ENCODE results near the gene BFSP1.

Gene BFSP1

DNA sequence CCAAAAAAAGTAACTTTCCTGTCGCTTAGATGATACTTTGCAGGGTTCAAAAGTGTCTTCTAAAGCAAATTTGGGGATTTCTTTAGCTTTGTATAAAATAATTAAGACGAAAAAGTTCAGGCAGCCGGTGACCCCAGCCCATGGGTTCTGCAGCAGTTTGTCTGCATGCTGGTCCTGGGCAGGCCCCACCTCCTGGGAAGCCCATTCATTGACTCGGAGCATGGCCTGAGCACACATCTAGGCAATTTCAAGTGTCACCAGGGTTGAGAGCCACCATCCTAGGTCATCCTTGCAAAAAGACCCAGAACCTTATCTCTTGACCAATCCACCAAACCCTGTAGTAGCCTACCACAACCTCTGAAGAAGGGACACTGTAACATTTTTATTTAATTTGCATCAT lies 20.6 kb downstream of the BFSP1 start:
- Histone ChIP-seq H3K4me3 (no peak overlapping the region), H3K27ac (no peak overlapping the region), H3K36me3 (ENCODE audit: insufficient read depth, low read length) (no peaks in the 10 kb centered on the region), H3K9me3 (ENCODE audit: low read depth, low read length) (no peaks in the 10 kb centered on the region), H3K9ac (ENCODE audit: insufficient read length) (no peak overlapping the region)
- DNase-seq (ENCODE audit: low read depth, low spot score), result no peak
- TF ChIP-seq POLR2AphosphoS5 (IDR thresholded peaks at IDR 0.05; ENCODE audit: borderline replicate concordance, low read depth, low read length) (no peak), FOXP2 (optimal IDR thresholded peaks at IDR 0.05; ENCODE audit: control extremely low read depth, extremely low read length, insufficient read depth) (no peak), EZH2 (IDR thresholded peaks at IDR 0.05) (no peak)

DNA sequence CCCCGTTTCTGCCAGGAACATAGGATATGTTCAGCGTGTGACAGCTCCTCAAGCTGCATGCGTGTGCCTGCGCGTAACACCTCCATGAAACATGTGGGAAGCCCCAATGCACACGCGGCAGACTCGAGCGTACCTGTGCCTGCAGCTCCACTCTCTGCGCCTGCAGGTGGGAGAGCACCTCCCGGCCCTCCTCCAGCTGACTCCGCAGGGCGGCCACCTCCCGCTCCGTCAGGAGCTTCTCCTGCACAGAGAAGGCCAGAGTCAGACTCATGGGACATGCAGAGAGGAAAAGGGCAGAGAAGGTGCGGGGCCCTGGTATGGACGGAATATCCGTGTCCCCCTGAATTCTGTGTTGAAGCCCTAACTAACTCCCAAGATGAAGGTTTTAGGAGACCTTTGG lies 22.4 kb downstream of the BFSP1 start:
- no peaks in the 10 kb centered on the region for H3K9me3 ChIP-seq (ENCODE audit: low read depth, low read length)

DNA sequence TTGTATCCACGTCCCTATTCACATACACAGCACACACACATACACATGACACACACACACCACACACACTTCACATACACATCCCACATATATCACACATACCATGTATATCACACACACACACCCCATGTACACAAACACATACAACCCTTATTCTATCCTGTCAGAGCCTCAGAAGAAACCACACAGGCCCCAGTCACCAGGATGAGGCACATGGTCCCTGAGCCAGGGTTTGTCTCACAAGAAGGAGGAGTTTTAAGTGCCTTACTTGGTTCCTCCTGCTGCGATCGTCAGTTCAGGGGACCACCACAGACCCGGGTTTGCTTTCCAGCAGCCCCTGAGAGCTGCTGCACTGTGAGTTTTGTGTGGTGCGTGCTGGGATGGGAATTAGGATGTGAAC lies 23.6 kb downstream of the BFSP1 start:
- Histone ChIP-seq H3K4me3 (no peak overlapping the region), H3K9ac (ENCODE audit: insufficient read length) (no peak overlapping the region), H3K27ac (no peak overlapping the region), H3K9me3 (ENCODE audit: low read depth, low read length) (no peaks in the 10 kb centered on the region), H3K36me3 (ENCODE audit: insufficient read depth, low read length) (no peaks in the 10 kb centered on the region)
- DNase-seq (ENCODE audit: low read depth, low spot score), result no peak
- no peak for TF ChIP-seq POLR2AphosphoS5 (IDR thresholded peaks at IDR 0.05; ENCODE audit: borderline replicate concordance, low read depth, low read length)
- TF ChIP-seq FOXP2 (optimal IDR thresholded peaks at IDR 0.05; ENCODE audit: control extremely low read depth, extremely low read length, insufficient read depth), result no peak
- TF ChIP-seq EZH2 (IDR thresholded peaks at IDR 0.05), result no peak

More for the DNA sequence above, 22.4 kb downstream of the BFSP1 start:
- Histone ChIP-seq H3K36me3 (ENCODE audit: insufficient read depth, low read length) (no peaks in the 10 kb centered on the region), H3K4me3 (no peak overlapping the region), H3K9ac (ENCODE audit: insufficient read length) (no peak overlapping the region), H3K27ac (no peak overlapping the region)
- no peak for TF ChIP-seq EZH2 (IDR thresholded peaks at IDR 0.05)
- TF ChIP-seq FOXP2 (optimal IDR thresholded peaks at IDR 0.05; ENCODE audit: control extremely low read depth, extremely low read length, insufficient read depth), result no peak
- TF ChIP-seq POLR2AphosphoS5 (IDR thresholded peaks at IDR 0.05; ENCODE audit: borderline replicate concordance, low read depth, low read length), result no peak
- DNase-seq (ENCODE audit: low read depth, low spot score), result no peak

DNA sequence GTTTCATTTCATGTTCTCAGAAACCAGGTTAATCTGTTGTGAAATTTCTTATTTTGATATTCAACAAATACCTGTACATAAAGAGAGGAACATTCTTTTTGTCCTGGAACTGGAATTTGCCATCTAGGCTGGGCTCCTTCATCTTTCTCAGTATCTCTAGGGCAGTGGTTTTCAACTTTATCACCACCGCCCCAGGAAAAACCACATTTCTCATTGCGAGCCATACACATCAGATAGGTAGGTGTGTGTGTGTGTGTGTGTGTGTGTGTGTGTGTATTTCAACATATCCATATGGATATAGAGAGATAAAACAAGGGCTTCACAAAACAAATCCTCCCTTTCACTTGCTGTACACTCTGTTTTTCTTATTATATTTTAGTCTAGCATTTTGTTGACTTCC lies 24.1 kb downstream of the BFSP1 start:
- H3K9ac ChIP-seq (ENCODE audit: insufficient read length), result no peak overlapping the region
- no peaks in the 10 kb centered on the region for H3K36me3 ChIP-seq (ENCODE audit: insufficient read depth, low read length)
- DNase-seq (ENCODE audit: low read depth, low spot score), result no peak
- no peak overlapping the region for H3K4me3 ChIP-seq
- TF ChIP-seq EZH2 (IDR thresholded peaks at IDR 0.05) (no peak), POLR2AphosphoS5 (IDR thresholded peaks at IDR 0.05; ENCODE audit: borderline replicate concordance, low read depth, low read length) (no peak), FOXP2 (optimal IDR thresholded peaks at IDR 0.05; ENCODE audit: control extremely low read depth, extremely low read length, insufficient read depth) (no peak)
- H3K9me3 ChIP-seq (ENCODE audit: low read depth, low read length), result no peaks in the 10 kb centered on the region
- no peak overlapping the region for H3K27ac ChIP-seq

DNA sequence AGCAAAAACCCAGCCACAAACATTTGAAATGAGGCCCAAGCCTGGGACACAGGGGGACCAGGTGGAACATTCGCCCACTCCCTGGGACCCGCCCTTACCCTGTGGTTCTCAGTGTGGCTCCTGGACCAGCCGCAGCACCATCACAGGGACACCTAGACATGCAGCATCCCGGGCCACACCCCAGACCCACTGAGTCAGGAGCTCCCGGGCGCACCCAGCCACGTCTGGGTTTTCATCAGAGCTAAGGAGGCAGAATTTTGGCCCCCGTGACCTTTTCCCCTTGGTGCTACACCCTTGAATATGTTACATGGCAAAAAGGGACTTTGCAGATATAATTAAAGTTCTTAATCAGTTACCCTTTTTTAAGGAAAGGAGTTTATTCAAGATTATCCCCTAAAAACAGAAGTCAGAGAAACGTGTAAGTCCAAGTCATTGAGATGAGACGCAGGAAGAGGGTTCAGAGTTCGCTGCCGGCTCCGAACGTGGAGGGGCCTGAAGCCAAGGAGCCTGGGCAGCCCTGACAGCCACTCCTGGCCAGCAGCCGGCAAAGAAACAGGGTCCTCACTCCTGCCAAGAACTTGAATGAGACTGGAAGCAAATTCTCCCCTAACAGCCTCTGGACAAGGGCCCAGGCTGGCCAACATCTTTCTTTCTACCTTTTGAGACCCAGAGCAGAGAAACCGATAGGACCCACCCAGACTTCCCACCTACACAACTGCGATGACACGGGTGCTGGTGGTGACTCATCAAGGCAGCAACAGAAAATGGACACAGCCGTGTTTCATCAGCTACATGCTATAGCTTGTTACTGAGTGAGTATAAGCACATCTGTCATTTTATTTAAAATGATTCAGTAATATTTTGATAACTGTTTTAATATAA lies 25.3 kb downstream of the BFSP1 start:
- no peak for DNase-seq (ENCODE audit: low read depth, low spot score)
- Histone ChIP-seq H3K27ac (no peak overlapping the region), H3K9ac (ENCODE audit: insufficient read length) (no peak overlapping the region), H3K36me3 (ENCODE audit: insufficient read depth, low read length) (no peaks in the 10 kb centered on the region), H3K9me3 (ENCODE audit: low read depth, low read length) (no peaks in the 10 kb centered on the region), H3K4me3 (no peak overlapping the region)
- no peak for TF ChIP-seq EZH2 (IDR thresholded peaks at IDR 0.05)
- no peak for TF ChIP-seq FOXP2 (optimal IDR thresholded peaks at IDR 0.05; ENCODE audit: control extremely low read depth, extremely low read length, insufficient read depth)
- no peak for TF ChIP-seq POLR2AphosphoS5 (IDR thresholded peaks at IDR 0.05; ENCODE audit: borderline replicate concordance, low read depth, low read length)

DNA sequence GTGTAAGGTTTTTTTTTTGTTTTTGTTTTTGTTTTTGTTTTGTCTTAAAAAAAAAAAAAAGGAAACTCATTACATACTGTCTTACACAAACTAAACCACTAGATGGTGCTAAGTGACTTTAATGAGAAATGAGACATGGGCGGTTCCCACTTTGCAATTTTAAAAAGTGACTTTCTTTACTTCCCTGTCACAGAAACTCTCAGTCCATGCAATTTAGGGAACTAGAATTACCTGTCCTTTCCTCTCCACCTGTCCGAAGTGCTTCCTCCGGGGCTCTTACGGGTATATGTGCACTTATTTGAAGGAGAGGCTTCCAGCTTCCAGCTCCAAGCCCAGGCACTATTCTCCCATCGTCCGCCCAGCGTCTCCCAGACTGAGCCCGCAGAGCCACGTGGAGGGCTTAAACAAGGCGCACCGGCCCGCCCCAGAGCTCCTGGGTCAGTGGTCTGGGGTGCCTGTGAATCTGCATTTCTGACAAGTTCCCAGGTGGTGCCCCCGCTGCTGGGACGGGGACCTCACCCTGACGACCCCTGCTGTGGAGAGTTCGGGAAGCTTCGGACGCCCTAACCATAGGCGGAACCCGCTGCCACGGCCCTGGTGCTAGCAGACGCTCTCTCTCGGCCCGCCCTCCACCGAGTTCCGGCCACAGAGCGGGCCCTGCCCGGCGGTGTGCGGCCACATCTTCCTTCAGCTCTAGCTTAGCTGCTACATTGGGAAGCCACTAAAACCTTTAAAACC lies 26.1 kb downstream of the BFSP1 start:
- H3K9ac ChIP-seq (ENCODE audit: insufficient read length), result no peak overlapping the region
- no peaks in the 10 kb centered on the region for H3K9me3 ChIP-seq (ENCODE audit: low read depth, low read length)
- no peak overlapping the region; the same call in 1 of the 2 replicates for H3K4me3 ChIP-seq
- no peaks in the 10 kb centered on the region for H3K36me3 ChIP-seq (ENCODE audit: insufficient read depth, low read length)
- DNase-seq (ENCODE audit: low read depth, low spot score), result no peak
- no peak overlapping the region for H3K27ac ChIP-seq
- TF ChIP-seq POLR2AphosphoS5 (IDR thresholded peaks at IDR 0.05; ENCODE audit: borderline replicate concordance, low read depth, low read length) (no peak), FOXP2 (optimal IDR thresholded peaks at IDR 0.05; ENCODE audit: control extremely low read depth, extremely low read length, insufficient read depth) (no peak), EZH2 (IDR thresholded peaks at IDR 0.05) (no peak)

DNA sequence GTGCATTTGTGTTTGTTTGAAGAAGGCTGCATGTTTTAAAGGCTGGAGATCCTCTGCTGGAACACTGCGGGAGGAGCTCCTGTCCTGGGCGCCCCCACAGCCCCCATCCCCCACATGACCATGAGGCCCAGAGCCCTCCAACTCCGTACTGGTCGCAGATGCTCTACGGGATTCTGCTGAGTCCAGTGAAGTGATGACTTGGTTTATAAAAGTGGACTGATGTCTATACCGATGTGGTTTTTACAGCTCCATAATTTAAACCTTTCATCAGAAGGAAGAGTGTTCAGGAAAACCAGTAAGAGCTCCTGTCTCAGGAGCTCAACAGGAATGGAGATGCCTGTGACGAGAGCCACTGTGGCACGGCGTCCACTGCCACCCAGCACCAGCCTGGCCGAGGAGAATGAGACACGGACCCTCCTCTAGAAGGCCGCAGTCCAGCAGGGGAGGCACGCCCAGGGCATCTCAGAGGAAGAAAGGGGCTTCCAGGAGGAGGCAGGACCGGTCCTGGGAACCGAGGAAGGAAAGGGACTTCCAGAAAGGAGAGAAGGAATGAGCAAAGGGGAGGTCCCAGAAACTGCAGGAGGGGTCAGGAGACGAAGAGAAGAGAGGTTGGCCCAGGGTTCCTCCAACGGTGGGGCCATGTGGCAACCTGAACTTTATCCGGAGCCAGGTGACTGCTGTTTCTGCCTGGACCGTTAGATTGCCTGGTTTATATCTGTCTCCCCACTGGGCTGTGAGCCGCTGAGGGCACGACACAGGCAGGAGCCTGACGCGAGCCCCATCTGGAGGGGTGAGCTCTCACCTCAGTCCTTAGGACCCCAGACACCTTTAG lies 26.9 kb downstream of the BFSP1 start:
- Histone ChIP-seq H3K4me3 (no peak overlapping the region; the same call in 1 of the 2 replicates), H3K36me3 (ENCODE audit: insufficient read depth, low read length) (no peaks in the 10 kb centered on the region), H3K9me3 (ENCODE audit: low read depth, low read length) (no peaks in the 10 kb centered on the region), H3K9ac (ENCODE audit: insufficient read length) (no peak overlapping the region), H3K27ac (no peak overlapping the region)
- DNase-seq (ENCODE audit: low read depth, low spot score), result no peak
- TF ChIP-seq EZH2 (IDR thresholded peaks at IDR 0.05), result no peak
